Naive thymus-derived CD4-positive, alpha-beta T cell (primary cell): Measurements from ENCODE around the gene SLC39A2. TPM values are rescaled to one million over a fixed set of nuclear protein-coding genes. Genes with fewer than 3 reads are reported as not detected.
"Not testable (repeated sequence)": the region's sequence is repeated elsewhere in the genome, so short reads cannot be mapped to it uniquely, and the experiment has no call there.

ENCODE experiments used
- ATAC-seq: fragments of 150-1000 bp; cut with Tn5 transposase; 2 replicates; pipeline ENCODE4 v1.10.0; 2021; ENCODE audit warnings: mild to moderate bottlenecking, moderate library complexity
- CTCF ChIA-PET: fragments of 350-600 bp; sonication (Branson Sonifier 250); formaldehyde crosslinking; loops from one replicate; lab custom pipeline; 2021; ENCODE audit warnings: antibody characterized with exemption; lab: Charles Lee
- POLR2A ChIA-PET: fragments of 350-600 bp; sonication (Branson Sonifier 250); formaldehyde crosslinking; loops from one replicate; lab custom pipeline; 2021; ENCODE audit warnings: antibody characterized with exemption, inconsistent platforms; lab: Charles Lee
- DNase-seq, 9 donors: peaks; one replicate each; pipeline versions ENCODE4 v3.0.0 to v3.0.0-alpha.2; 2020 to 2022; ENCODE audit warnings: mixed read lengths in 1 of 9
- H3K27ac ChIP-seq: one replicate; pipeline ENCODE4 v1.7.0; 2013; ENCODE audit warnings: mild to moderate bottlenecking, low read depth, low read length, moderate library complexity
- H3K27me3 ChIP-seq, 2 donors: one replicate each; pipeline ENCODE4 v1.7.0; 2013; ENCODE audit warnings: low read length in 2 of 2, mild to moderate bottlenecking in 2 of 2, moderate library complexity in 2 of 2; ENCODE audit not compliant: control insufficient read depth in 2 of 2, insufficient read depth in 2 of 2
- H3K36me3 ChIP-seq, 3 experiments: 1 replicate in 2 of 3; 2 replicates in 1 of 3; pipeline ENCODE4 v1.7.0; 2013; ENCODE audit warnings: low read length in 3 of 3, mild to moderate bottlenecking in 3 of 3, moderate library complexity in 1 of 3; ENCODE audit not compliant: insufficient read depth in 3 of 3, control insufficient read depth in 2 of 3
- H3K4me1 ChIP-seq, 2 donors: one replicate each; pipeline ENCODE4 v1.7.0; 2013; ENCODE audit warnings: low read length in 2 of 2, mild to moderate bottlenecking in 2 of 2, moderate library complexity in 1 of 2; ENCODE audit not compliant: control insufficient read depth in 2 of 2, insufficient read depth in 2 of 2
- H3K4me3 ChIP-seq: 2 replicates; pipeline ENCODE4 v1.7.0; 2013; ENCODE audit warnings: mild to moderate bottlenecking, low read length
- H3K9me3 ChIP-seq, 3 experiments: 1 replicate in 2 of 3; 2 replicates in 1 of 3; pipeline ENCODE4 v1.7.0; 2013; ENCODE audit warnings: low read length in 3 of 3; ENCODE audit not compliant: control insufficient read depth in 2 of 3
- H3K27ac Mint-ChIP-seq, 9 donors: one replicate each; pipeline ENCODE4 v1.8.0; 2020 to 2022; ENCODE audit warnings: mixed read lengths in 9 of 9, mild to moderate bottlenecking in 8 of 9, moderate library complexity in 5 of 9, inconsistent platforms in 2 of 9
- H3K27me3 Mint-ChIP-seq, 5 donors: one replicate each; pipeline ENCODE4 v1.8.0; 2021 to 2022; ENCODE audit warnings: mixed read lengths in 5 of 5, mild to moderate bottlenecking in 1 of 5
- H3K36me3 Mint-ChIP-seq, 5 donors: one replicate each; pipeline ENCODE4 v1.8.0; 2020 to 2022; ENCODE audit warnings: mixed read lengths in 5 of 5, mild to moderate bottlenecking in 3 of 5, inconsistent platforms in 1 of 5
- H3K4me1 Mint-ChIP-seq, 7 donors: one replicate each; pipeline ENCODE4 v1.8.0; 2020 to 2022; ENCODE audit warnings: mixed read lengths in 7 of 7, mild to moderate bottlenecking in 3 of 7, inconsistent platforms in 1 of 7
- H3K4me3 Mint-ChIP-seq, 10 donors: one replicate each; pipeline ENCODE4 v1.8.0; 2020 to 2022; ENCODE audit warnings: mild to moderate bottlenecking in 10 of 10, mixed read lengths in 10 of 10, moderate library complexity in 6 of 10, inconsistent platforms in 2 of 10
- H3K9me3 Mint-ChIP-seq, 11 donors: one replicate each; pipeline ENCODE4 v1.8.0; 2020 to 2022; ENCODE audit warnings: mixed read lengths in 11 of 11, mild to moderate bottlenecking in 4 of 11, inconsistent platforms in 1 of 11, moderate library complexity in 1 of 11
- intact Hi-C, 2 donors: fragments of 100-400 bp; cut with micrococcal nuclease; formaldehyde crosslinking; loops; one replicate each; pipeline ENCODE4 v1.15.1; 2023
- polyA plus RNA-seq, 2 donors: library from polyadenylated mRNA; unstranded; fragments of 300-500 nt; fragmentation: Illumina TruSeq; gene quantifications; one replicate each; pipeline ENCODE4 v1.2.3, GENCODE V29; 2021
- total RNA-seq, 6 experiments: library from RNA in 5 of 6; stranded (reverse) in 5 of 6; gene quantifications; 1 replicate in 5 of 6; 2 replicates in 1 of 6; pipeline ENCODE4 v1.2.3 and lab custom pipeline; 2021 to 2026

Gene SLC39A2
- under 1 TPM in 2 of 5 experiments, not detected in 3; 0.36 to 0.81 TPM for total RNA-seq
- polyA plus RNA-seq = not detected
- total RNA-seq (lab: John Stamatoyannopoulos, UW) = not detected

- no peak within 1 kb of the TSS for H3K27ac ChIP-seq
- H3K9me3 ChIP-seq = no peaks in the 10 kb centered on the region
- peaks cover 1 to 47% (median 31%) of the 10 kb centered on the region in 7 donors for H3K4me1 Mint-ChIP-seq
- no peaks in the 10 kb centered on the region for H3K9me3 Mint-ChIP-seq
- intact Hi-C loops = no loop called here
- H3K4me1 ChIP-seq = peaks cover 0 to 4% of the 10 kb centered on the region in 2 donors
- H3K27me3 ChIP-seq = no peaks in the 10 kb centered on the region
- peak within 1 kb of the TSS in 4 of 10 donors; percentile 0 to 69 (median 8) for H3K4me3 Mint-ChIP-seq
- H3K27ac Mint-ChIP-seq = peak within 1 kb of the TSS in 8 of 9 donors; percentile 20 to 72 (median 46)
- CTCF ChIA-PET = interaction anchor here (0.7 to 1.8 kb wide), 5 partner anchors 13 to 106 kb away, joined by 4 to 8 read pairs (median 4); no protein-coding TSS in a partner anchor
- POLR2A ChIA-PET = no interaction called here
- no peak for DNase-seq
- no peak for ATAC-seq
- H3K36me3 ChIP-seq = peaks cover 15 to 31% (median 20%) of the 10 kb centered on the region in 3 experiments
- no peak within 1 kb of the TSS for H3K4me3 ChIP-seq
- H3K27me3 Mint-ChIP-seq = no peaks in the 10 kb centered on the region
- H3K36me3 Mint-ChIP-seq = peaks cover 6 to 30% (median 24%) of the 10 kb centered on the region in 5 donors
Observed at GRCh38 chr14:20998674-20999366, at the start of gene SLC39A2. Gene SLC39A2, plus strand, starts transcription at chr14:20999293. Its CDS starts 154 bp downstream, at chr14:20999447.

GRCh38 chr14:20954736-20955537 is 44.2 kb upstream of the SLC39A2 start, which contains the start of gene RNASE2:
Gene RNASE2, plus strand, starts transcription at chr14:20955487. Its CDS starts 285 bp downstream, at chr14:20955772.
- Mint-ChIP-seq H3K4me1 (peaks cover 8 to 15% (median 13%) of the 10 kb centered on the region in 7 donors), H3K4me3 (peak within 1 kb of the TSS in 9 of 10 donors; percentile 26 to 76 (median 42)), H3K27ac (peak within 1 kb of the TSS in 7 of 9 donors; percentile 0 to 81 (median 9)), H3K27me3 (peaks cover 5 to 25% (median 18%) of the 10 kb centered on the region in 5 donors)
- H3K27ac ChIP-seq, intact Hi-C loops, H3K9me3 Mint-ChIP-seq, CTCF ChIA-PET, POLR2A ChIA-PET, H3K36me3 ChIP-seq, H3K9me3 ChIP-seq, H3K27me3 ChIP-seq, DNase-seq, H3K4me1 ChIP-seq, H3K4me3 ChIP-seq, H3K36me3 Mint-ChIP-seq: not testable (repeated sequence)
- peak; percentile 67 for ATAC-seq

DNA sequence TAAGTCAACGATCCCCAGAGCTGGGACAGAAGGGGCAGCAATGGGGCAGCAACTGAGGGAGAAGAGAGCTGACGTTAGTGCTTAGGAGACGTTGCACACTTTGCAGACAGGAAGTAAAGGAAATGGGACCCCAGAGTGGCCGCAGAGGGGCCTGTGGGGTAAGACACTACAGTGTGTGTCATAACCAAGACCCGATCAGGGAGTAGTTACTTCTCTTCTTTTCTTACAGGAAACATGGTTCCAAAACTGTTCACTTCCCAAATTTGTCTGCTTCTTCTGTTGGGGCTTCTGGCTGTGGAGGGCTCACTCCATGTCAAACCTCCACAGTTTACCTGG is 43.6 kb upstream of the SLC39A2 start:
- DNase-seq, H3K4me1 ChIP-seq, H3K9me3 Mint-ChIP-seq, H3K27me3 ChIP-seq, H3K36me3 Mint-ChIP-seq, H3K36me3 ChIP-seq, H3K4me3 ChIP-seq, H3K9me3 ChIP-seq, H3K27ac ChIP-seq, CTCF ChIA-PET, POLR2A ChIA-PET, intact Hi-C loops: not testable (repeated sequence)
- peaks cover 11 to 18% (median 16%) of the 10 kb centered on the region in 7 donors for H3K4me1 Mint-ChIP-seq
- H3K27me3 Mint-ChIP-seq = peaks cover 0 to 25% (median 18%) of the 10 kb centered on the region in 5 donors
- peak overlapping the region in 2 of 10 donors; percentile 13 to 17 for H3K4me3 Mint-ChIP-seq
- peak overlapping the region in 1 of 9 donors; percentile 0 for H3K27ac Mint-ChIP-seq
- ATAC-seq = peak; percentile 37

- Mint-ChIP-seq H3K4me3 (peak overlapping the region in 9 of 10 donors; percentile 26 to 76 (median 42)), H3K36me3 (no peaks in the 10 kb centered on the region), H3K4me1 (peaks cover 19 to 28% (median 22%) of the 10 kb centered on the region in 7 donors), H3K27ac (peak overlapping the region in 7 of 9 donors; percentile 0 to 81 (median 9)), H3K9me3 (no peaks in the 10 kb centered on the region), H3K27me3 (peaks cover 0 to 26% (median 18%) of the 10 kb centered on the region in 5 donors)
- Histone ChIP-seq H3K27me3 (no peaks in the 10 kb centered on the region), H3K27ac (no peak overlapping the region), H3K9me3 (no peaks in the 10 kb centered on the region), H3K36me3 (no peaks in the 10 kb centered on the region), H3K4me3 (no peak overlapping the region), H3K4me1 (peaks cover 0 to under 1% of the 10 kb centered on the region in 2 donors)
- ATAC-seq (peak; percentile 47), DNase-seq (peak in 6 of 9 donors; percentile 3 to 31 (median 25))
- ChIA-PET POLR2A (interaction anchor here (0.6 kb wide), 1 partner anchor 9 kb away, joined by 3 read pairs; no protein-coding TSS in a partner anchor), CTCF (no interaction called here)
- intact Hi-C loops = loop anchor here in 1 of 2 donors (2.0 kb wide), 1 partner anchor 20 kb away; no protein-coding TSS in a partner anchor
Observed at GRCh38 chr14:20956376-20956976, 42.6 kb upstream of the SLC39A2 start.

- H3K4me3 ChIP-seq, H3K27me3 ChIP-seq, H3K27ac ChIP-seq, ATAC-seq, H3K4me1 ChIP-seq, intact Hi-C loops, H3K36me3 Mint-ChIP-seq, H3K4me3 Mint-ChIP-seq, POLR2A ChIA-PET, H3K36me3 ChIP-seq, H3K9me3 Mint-ChIP-seq, H3K9me3 ChIP-seq, H3K27ac Mint-ChIP-seq, DNase-seq: not testable (repeated sequence)
- CTCF ChIA-PET = interaction anchor here (1.7 to 4.5 kb wide), 2 partner anchors 12 to 267 kb away, joined by 4 to 21 read pairs; no protein-coding TSS in a partner anchor
- H3K4me1 Mint-ChIP-seq = peaks cover 22 to 33% (median 25%) of the 10 kb centered on the region in 7 donors
- H3K27me3 Mint-ChIP-seq = peaks cover 0 to 33% (median 23%) of the 10 kb centered on the region in 5 donors
Observed at GRCh38 chr14:20958946-20959345, 40.1 kb upstream of the SLC39A2 start.

DNA sequence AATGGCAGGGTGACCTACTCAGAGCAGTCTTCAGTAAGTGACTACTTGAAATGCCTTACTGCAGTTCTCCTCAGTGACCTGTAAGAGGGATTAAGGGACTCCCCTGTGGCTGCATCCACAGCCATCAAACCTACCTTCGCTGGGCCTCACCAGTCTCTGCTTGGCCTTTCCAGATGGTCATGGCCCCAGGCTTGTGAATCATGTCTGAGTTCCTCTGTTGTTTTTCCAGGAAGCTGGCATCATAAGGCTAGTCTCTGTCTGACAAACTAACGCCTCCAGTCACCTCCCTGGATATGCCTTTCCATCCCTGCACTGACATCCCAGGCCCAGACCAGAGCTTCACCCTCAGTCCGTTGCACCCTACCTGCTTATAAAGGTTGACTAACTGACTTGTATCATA is 29.8 kb upstream of the SLC39A2 start:
- Mint-ChIP-seq H3K4me1 (peaks cover 5 to 17% (median 13%) of the 10 kb centered on the region in 7 donors), H3K27me3 (peaks cover 20 to 58% (median 31%) of the 10 kb centered on the region in 5 donors)
- CTCF ChIA-PET = interaction anchor here (0.9 to 3.5 kb wide), 2 partner anchors 9 to 110 kb away, joined by 3 to 21 read pairs; no protein-coding TSS in a partner anchor

More for the DNA sequence above, 29.8 kb upstream of the SLC39A2 start:
- H3K36me3 ChIP-seq = no peaks in the 10 kb centered on the region
- Mint-ChIP-seq H3K36me3 (no peaks in the 10 kb centered on the region), H3K27ac (no peak overlapping the region), H3K9me3 (no peaks in the 10 kb centered on the region), H3K4me3 (no peak overlapping the region)
- H3K4me1 ChIP-seq = peaks cover 0 to 5% of the 10 kb centered on the region in 2 donors
- no peak for ATAC-seq
- POLR2A ChIA-PET = no interaction called here
- H3K4me3 ChIP-seq = no peak overlapping the region
- no peak overlapping the region for H3K27ac ChIP-seq
- no peaks in the 10 kb centered on the region for H3K9me3 ChIP-seq
- intact Hi-C loops = no loop called here
- no peak for DNase-seq
- H3K27me3 ChIP-seq = peaks cover 3 to 5% of the 10 kb centered on the region in 2 donors
